Body of pancreas (tissue), 4 donors: ENCODE results near the gene RAMP3. TPM values are rescaled to one million over a fixed set of nuclear protein-coding genes. Genes with fewer than 3 reads are reported as not detected.

Source experiments
- ATAC-seq: fragments of 150-250 bp; one replicate; pipeline ENCODE4 v1.9.1; 2016
- DNase-seq, 4 donors: peaks; one replicate each; pipeline ENCODE4 v3.0.0-alpha.2; 2019
- H3K27ac ChIP-seq, 4 donors: fragments of 200-600 bp; sonication (generic); 1 replicate in 3 of 4; 2 replicates in 1 of 4; pipeline versions ENCODE4 v1.5.1 to v1.6.1; 2016 to 2019; ENCODE audit warnings: mild to moderate bottlenecking in 1 of 4, mixed read lengths in 1 of 4, moderate library complexity in 1 of 4
- H3K27me3 ChIP-seq, 2 donors: fragments of 200-600 bp; sonication (generic); one replicate each; pipeline ENCODE4 v1.6.0; 2016; ENCODE audit warnings: mild to moderate bottlenecking in 1 of 2
- H3K36me3 ChIP-seq, 2 donors: fragments of 200-600 bp; sonication (generic); replicated peaks in 1 of 2; 2 replicates each; pipeline ENCODE4 v1.5.1; 2016; ENCODE audit warnings: low read depth in 2 of 2; ENCODE audit not compliant: insufficient read depth in 1 of 2
- H3K4me1 ChIP-seq: fragments of 200-600 bp; sonication (generic); one replicate; pipeline ENCODE4 v1.6.0; 2016
- H3K4me3 ChIP-seq, 2 donors: fragments of 200-600 bp; sonication (generic); 1 replicate in 1 of 2; 2 replicates in 1 of 2; pipeline ENCODE4 v1.5.1; 2016 to 2019
- H3K9me3 ChIP-seq, 3 donors: fragments of 200-600 bp; sonication (generic); 1 replicate in 2 of 3; 2 replicates in 1 of 3; pipeline ENCODE4 v1.5.1; 2016
- CTCF ChIP-seq, 7 experiments: fragments of 450-650 bp in 4 of 7; fragments of 200-600 bp in 3 of 7; sonication (generic) in 3 of 7; IDR thresholded peaks; one replicate each; pipeline ENCODE4 v1.5.1; 2016 to 2019; ENCODE audit warnings: antibody characterized with exemption in 7 of 7
- POLR2A ChIP-seq, 3 donors: fragments of 450-650 bp; IDR thresholded peaks; one replicate each; pipeline ENCODE4 v1.6.1; 2016; ENCODE audit warnings: antibody characterized with exemption in 3 of 3, mild to moderate bottlenecking in 2 of 3
- WGBS, 2 donors: methylation state at CpG; one replicate each; pipeline ENCODE4 v1.1.5; 2017; 5-methylcytosine and 5-hydroxymethylcytosine counted together
- intact Hi-C: fragments of 100-400 bp; cut with DNase I; formaldehyde crosslinking; loops from one replicate; pipeline ENCODE4 v1.15.1; 2023
- total RNA-seq, 2 donors: library from RNA; depleted of rRNA; stranded (reverse); fragments of >200 nt; gene quantifications; one replicate each; pipeline ENCODE4 v1.1.0, GENCODE V29; 2016

RAMP3 gene
- total RNA-seq, 2 donors from 2014 or later = 14.0 to 23.1 TPM

- no peaks in the 10 kb centered on the region for H3K27me3 ChIP-seq
- no peaks in the 10 kb centered on the region for H3K9me3 ChIP-seq
- 64 to 69% methylated on average over 4 of the region's 4 CpGs for WGBS, 2 donors
- H3K4me1 ChIP-seq = no peaks in the 10 kb centered on the region
- H3K27ac ChIP-seq = no peak overlapping the region
- no peak overlapping the region for H3K4me3 ChIP-seq
- no peaks in the 10 kb centered on the region for H3K36me3 ChIP-seq
- TF ChIP-seq POLR2A (IDR thresholded peaks at IDR 0.05) = no peak
- no peak for TF ChIP-seq CTCF (IDR thresholded peaks at IDR 0.05)
- ATAC-seq = no peak
- DNase-seq = peak in 1 of 4 donors; percentile 2
- intact Hi-C loops = no loop called here
Measured at GRCh38 chr7:45193828-45194227, 36.2 kb downstream of the RAMP3 start.

GRCh38 chr7:45196374-45196773, 38.8 kb downstream of the RAMP3 start:
- no peak for TF ChIP-seq POLR2A (IDR thresholded peaks at IDR 0.05)
- no peak for TF ChIP-seq CTCF (IDR thresholded peaks at IDR 0.05)
- no peak for ATAC-seq
- H3K4me3 ChIP-seq = no peak overlapping the region
- no peak for DNase-seq
- WGBS, 2 donors = 76 to 95% methylated on average over 4 to 7 of the region's 7 CpGs
- H3K4me1 ChIP-seq = no peaks in the 10 kb centered on the region
- H3K9me3 ChIP-seq = no peaks in the 10 kb centered on the region
- H3K36me3 ChIP-seq = no peaks in the 10 kb centered on the region
- no peaks in the 10 kb centered on the region for H3K27me3 ChIP-seq
- intact Hi-C loops = no loop called here
- no peak overlapping the region for H3K27ac ChIP-seq

GRCh38 chr7:45197461-45197860, 39.9 kb downstream of the RAMP3 start:
- no peaks in the 10 kb centered on the region for H3K27me3 ChIP-seq
- ATAC-seq (no peak), DNase-seq (no peak)
- H3K4me3 ChIP-seq = no peak overlapping the region
- H3K9me3 ChIP-seq = no peaks in the 10 kb centered on the region
- H3K36me3 ChIP-seq = no peaks in the 10 kb centered on the region
- H3K27ac ChIP-seq = no peak overlapping the region
- TF ChIP-seq CTCF (IDR thresholded peaks at IDR 0.05) (no peak), POLR2A (IDR thresholded peaks at IDR 0.05) (no peak)
- 66 to 86% methylated on average over 2 of the region's 2 CpGs for WGBS, 2 donors
- intact Hi-C loops = no loop called here
- no peaks in the 10 kb centered on the region for H3K4me1 ChIP-seq

- intact Hi-C loops = no loop called here
- WGBS, 2 donors = 89 to 93% methylated on average over 3 of the region's 3 CpGs
Measured at GRCh38 chr7:45198986-45199385, 41.4 kb downstream of the RAMP3 start.

More at GRCh38 chr7:45198986-45199385, 41.4 kb downstream of the RAMP3 start:
- Histone ChIP-seq H3K36me3 (no peaks in the 10 kb centered on the region), H3K9me3 (no peaks in the 10 kb centered on the region), H3K27me3 (no peaks in the 10 kb centered on the region), H3K4me1 (no peaks in the 10 kb centered on the region), H3K27ac (no peak overlapping the region), H3K4me3 (no peak overlapping the region)
- ATAC-seq (no peak), DNase-seq (peak in 1 of 4 donors; percentile 0)
- TF ChIP-seq POLR2A (IDR thresholded peaks at IDR 0.05) (no peak), CTCF (IDR thresholded peaks at IDR 0.05) (no peak)
